ENCODE results near the gene OLFML1.

OLFML1 gene

DNA sequence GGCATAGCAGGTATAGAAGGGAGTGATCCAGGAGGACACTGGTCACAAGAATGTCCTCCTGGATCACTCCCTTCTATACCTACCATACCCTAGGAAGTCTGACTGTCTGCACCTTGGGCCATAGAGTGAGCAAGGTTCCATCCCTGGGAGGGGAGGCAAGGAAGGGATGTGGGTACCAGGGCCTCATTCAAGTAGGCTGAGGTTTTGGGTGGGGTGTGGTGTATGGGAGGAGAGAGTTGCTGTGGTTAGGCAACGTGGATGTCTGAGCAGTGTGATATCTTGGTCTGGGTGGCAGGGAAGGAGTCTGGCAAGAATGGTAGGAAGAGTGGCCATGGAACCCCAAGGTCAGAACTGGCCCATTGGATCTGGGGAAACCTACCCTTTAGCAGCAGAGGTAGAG, 41.7 kb downstream of the OLFML1 start:
- H3K36me3 Mint-ChIP-seq: peaks cover 9% of the 10 kb centered on the region
- H3K4me1 Mint-ChIP-seq (ENCODE audit: low read depth): peaks cover 89% of the 10 kb centered on the region
- peak overlapping the region; percentile 49 for H3K4me3 Mint-ChIP-seq
- peak overlapping the region; percentile 64 for H3K27ac Mint-ChIP-seq
- no peaks in the 10 kb centered on the region for H3K9me3 Mint-ChIP-seq (ENCODE audit: low read depth)
- H3K27me3 Mint-ChIP-seq: no peaks in the 10 kb centered on the region

DNA sequence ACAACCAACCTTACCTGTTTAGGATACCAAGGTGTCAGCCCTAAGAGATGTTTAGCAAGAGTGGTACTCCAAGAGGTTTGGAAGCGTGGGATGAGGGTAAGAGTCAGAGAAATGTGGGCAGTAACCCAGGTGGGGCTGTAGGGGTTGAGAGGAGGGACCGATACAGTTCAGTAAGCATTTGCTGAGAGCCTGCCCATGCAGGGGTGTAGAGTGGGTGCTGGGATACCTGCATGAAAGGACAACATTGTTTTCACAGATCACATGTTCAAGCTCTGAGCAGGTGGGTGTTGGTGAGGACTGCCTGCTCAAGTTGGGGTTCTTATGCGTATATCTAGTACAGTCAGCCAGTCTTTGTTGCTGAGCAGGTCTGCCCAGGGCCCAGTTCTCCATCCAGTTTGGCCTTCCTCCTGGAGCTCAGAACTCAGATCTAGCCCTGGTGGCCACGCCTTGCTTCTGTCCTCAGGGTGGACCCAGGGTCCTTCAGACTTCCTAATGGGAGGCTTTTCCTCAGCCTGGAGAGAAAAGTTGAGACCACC, 43.3 kb downstream of the OLFML1 start:
- H3K36me3 Mint-ChIP-seq: peaks cover 10% of the 10 kb centered on the region
- H3K27ac Mint-ChIP-seq: peak overlapping the region; percentile 79
- H3K9me3 Mint-ChIP-seq (ENCODE audit: low read depth): no peaks in the 10 kb centered on the region
- peak overlapping the region; percentile 14 for H3K4me3 Mint-ChIP-seq
- peaks cover 84% of the 10 kb centered on the region for H3K4me1 Mint-ChIP-seq (ENCODE audit: low read depth)
- H3K27me3 Mint-ChIP-seq: no peaks in the 10 kb centered on the region

DNA sequence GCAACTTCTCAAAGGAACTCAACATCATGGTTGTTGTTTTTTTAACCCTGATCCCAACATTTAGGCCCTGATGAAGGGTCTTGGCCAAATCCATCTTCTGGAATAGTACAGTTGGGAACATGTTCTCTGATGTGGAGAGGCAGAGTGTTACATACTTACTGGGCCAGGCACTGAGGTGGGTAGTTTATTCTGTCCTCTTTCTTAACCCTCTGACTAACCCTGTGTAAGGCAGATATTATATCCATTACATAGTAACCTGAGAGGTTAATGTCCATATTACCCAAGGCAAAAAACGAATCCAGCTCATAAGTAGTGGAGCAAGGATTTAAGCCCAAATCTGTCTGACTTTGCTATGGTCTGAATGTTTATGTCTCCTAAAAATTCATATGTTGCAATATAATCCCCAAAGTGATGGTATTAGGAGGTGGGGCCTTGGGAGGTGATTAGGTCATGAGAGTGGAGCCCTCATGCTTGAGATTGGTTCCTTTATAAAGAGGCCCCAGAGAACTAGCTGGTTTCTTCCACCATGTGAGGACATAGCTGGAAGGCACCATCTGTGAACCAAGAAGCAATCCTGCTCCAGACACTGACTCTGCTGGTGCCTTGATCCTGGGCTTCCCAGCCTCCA, 44.8 kb downstream of the OLFML1 start:
- H3K4me3 Mint-ChIP-seq: no peak overlapping the region

DNA sequence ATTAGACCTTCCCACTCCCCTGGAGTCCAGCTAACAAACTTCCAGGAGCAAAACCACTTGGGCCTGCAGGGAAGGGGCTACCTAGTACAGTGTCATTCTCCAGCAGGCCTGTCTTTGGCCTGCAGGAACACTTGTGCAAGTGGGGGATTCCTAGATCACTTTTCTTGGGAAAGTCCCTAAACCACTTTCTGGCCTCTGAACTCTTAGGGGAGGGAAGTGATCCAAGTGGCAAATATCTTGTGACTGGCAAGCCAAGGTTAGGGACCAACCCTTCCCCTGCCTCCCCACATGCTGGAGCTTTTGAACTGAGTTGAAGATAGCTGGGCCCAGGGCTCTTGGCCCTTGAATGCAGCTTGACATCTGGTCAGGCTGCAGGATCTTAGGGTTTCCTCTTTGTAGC, 45.7 kb downstream of the OLFML1 start:
- no peaks in the 10 kb centered on the region for H3K9me3 Mint-ChIP-seq (ENCODE audit: low read depth)
- peaks cover 5% of the 10 kb centered on the region for H3K36me3 Mint-ChIP-seq
- no peaks in the 10 kb centered on the region for H3K27me3 Mint-ChIP-seq
- no peak overlapping the region for H3K4me3 Mint-ChIP-seq
- peak overlapping the region; percentile 66 for H3K27ac Mint-ChIP-seq
- peaks cover 83% of the 10 kb centered on the region for H3K4me1 Mint-ChIP-seq (ENCODE audit: low read depth)

More for the DNA sequence above, 44.8 kb downstream of the OLFML1 start:
- Mint-ChIP-seq H3K9me3 (ENCODE audit: low read depth) (no peaks in the 10 kb centered on the region), H3K36me3 (peaks cover 5% of the 10 kb centered on the region), H3K27ac (peak overlapping the region; percentile 34), H3K27me3 (no peaks in the 10 kb centered on the region), H3K4me1 (ENCODE audit: low read depth) (peaks cover 82% of the 10 kb centered on the region)

DNA sequence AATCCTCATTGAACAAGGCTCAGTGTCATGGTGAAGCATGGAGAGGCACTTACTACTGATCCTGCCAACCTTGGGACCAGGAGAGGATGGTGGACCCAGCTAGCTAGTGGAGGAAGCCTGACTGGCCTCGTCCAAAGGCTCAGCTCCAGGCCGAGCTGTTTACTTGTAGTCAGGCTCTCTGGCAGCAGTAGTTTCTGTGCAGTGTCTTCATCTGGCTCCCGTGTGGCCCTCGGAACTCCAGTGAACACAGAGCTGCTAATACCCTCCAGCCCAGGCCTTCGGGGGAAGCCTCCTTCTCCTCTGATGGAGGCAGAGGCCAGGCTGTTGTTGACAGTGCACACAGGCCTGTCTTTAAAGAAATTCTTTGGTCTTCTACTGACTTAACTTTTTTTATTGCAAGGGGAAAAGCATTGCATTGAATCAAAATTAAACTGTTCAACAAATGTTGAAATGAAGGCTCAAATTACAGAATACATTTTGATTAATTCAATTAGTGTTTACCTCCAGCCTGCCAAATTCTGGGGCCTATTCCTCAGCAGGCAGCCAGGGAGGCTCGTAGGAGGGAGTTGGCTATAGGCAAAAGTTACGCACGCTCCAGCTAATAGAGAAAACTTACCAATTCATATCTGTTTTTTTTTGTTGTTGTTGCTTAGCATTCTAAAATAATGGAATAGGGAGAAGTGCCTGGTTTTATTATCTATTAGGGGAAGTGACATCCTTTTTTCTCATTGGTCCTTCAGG, 47.3 kb downstream of the OLFML1 start:
- Mint-ChIP-seq H3K27ac (no peak overlapping the region), H3K36me3 (peaks cover 5% of the 10 kb centered on the region), H3K4me1 (ENCODE audit: low read depth) (peaks cover 82% of the 10 kb centered on the region), H3K9me3 (ENCODE audit: low read depth) (no peaks in the 10 kb centered on the region), H3K4me3 (no peak overlapping the region), H3K27me3 (no peaks in the 10 kb centered on the region)

DNA sequence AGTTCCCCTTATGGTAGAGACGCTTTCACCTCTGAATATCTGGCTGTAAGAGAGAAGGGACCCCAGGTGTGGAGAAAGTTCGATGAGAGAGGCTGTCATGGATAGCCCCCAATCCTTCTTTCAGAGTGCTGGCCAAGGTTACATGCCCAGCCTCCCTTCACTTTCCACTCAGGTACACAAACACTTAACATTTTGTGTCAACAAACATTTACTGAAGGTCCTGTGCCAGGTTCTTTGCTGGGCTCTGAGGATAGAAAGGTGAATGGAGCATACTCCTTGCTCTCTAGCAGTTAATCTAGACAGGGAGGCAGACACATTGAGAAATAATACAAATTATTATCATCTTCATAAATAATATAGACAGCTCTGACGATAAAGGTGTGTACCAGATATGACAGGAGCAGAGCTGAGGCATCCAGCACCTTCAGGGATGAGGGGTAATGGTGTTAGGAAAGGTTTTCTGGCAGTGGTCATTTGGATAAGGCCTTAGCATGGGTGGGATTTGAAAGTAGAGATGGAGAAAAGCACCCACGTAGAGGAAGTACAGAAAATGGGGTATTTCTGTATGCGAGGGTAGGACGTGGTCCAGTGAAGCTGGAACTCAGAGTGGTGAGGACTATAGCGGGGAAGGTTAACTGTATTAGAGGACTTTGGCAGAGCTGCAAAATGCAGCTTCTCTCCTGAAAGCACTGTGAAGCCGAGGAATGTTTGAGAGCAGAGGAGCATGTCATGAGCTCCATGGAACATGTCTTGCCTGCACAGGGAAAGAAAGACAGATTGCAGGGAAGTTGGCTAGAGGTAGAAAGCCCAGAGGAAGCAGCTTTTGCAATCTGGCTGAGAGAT, 48.1 kb downstream of the OLFML1 start:
- peaks cover 5% of the 10 kb centered on the region for H3K36me3 Mint-ChIP-seq
- peaks cover 82% of the 10 kb centered on the region for H3K4me1 Mint-ChIP-seq (ENCODE audit: low read depth)
- no peaks in the 10 kb centered on the region for H3K9me3 Mint-ChIP-seq (ENCODE audit: low read depth)
- H3K27ac Mint-ChIP-seq: no peak overlapping the region
- no peak overlapping the region for H3K4me3 Mint-ChIP-seq
- H3K27me3 Mint-ChIP-seq: no peaks in the 10 kb centered on the region

DNA sequence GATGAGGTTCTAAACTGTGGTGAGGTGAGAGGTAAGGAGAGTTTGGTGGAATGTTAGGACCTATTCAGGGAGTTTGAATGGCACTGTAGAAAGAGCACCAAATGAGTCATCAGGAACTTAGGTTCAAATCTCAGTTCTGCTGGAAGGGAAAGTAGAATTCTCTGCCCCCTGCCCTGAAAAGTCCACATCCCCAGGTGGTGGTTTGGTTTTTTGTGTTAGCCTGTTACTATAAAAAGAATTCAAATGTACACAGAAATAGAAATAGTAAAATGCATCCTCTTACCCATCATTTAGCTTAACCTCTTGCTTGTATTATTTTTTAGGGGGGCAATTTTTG, 48.7 kb downstream of the OLFML1 start:
- Mint-ChIP-seq H3K9me3 (ENCODE audit: low read depth) (no peaks in the 10 kb centered on the region), H3K4me1 (ENCODE audit: low read depth) (peaks cover 82% of the 10 kb centered on the region), H3K27ac (no peak overlapping the region), H3K4me3 (no peak overlapping the region), H3K36me3 (peaks cover 5% of the 10 kb centered on the region), H3K27me3 (no peaks in the 10 kb centered on the region)

DNA sequence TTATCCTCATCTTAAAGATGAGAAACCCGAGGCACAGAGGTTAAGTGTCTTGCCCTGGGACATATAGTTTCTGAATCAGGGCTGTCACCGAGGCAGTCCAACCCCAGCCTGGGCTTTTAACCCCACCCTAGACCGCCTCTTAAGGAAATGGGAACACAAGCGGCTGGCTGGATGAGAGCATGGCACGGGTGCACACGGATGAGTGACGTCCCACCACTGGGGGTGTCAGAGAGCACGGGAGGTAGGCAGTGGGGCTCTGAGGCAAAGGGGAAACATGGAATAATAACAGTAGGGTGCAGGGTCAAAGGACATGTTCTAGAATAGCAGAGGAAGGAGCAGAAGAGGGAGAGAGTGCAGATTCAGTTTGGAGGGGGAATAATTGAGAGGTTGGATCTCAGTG, 50.8 kb downstream of the OLFML1 start:
- no peak overlapping the region for H3K4me3 Mint-ChIP-seq
- peaks cover 5% of the 10 kb centered on the region for H3K36me3 Mint-ChIP-seq
- H3K27me3 Mint-ChIP-seq: no peaks in the 10 kb centered on the region
- H3K4me1 Mint-ChIP-seq (ENCODE audit: low read depth): peaks cover 73% of the 10 kb centered on the region
- peak overlapping the region; percentile 31 for H3K27ac Mint-ChIP-seq
- H3K9me3 Mint-ChIP-seq (ENCODE audit: low read depth): no peaks in the 10 kb centered on the region

DNA sequence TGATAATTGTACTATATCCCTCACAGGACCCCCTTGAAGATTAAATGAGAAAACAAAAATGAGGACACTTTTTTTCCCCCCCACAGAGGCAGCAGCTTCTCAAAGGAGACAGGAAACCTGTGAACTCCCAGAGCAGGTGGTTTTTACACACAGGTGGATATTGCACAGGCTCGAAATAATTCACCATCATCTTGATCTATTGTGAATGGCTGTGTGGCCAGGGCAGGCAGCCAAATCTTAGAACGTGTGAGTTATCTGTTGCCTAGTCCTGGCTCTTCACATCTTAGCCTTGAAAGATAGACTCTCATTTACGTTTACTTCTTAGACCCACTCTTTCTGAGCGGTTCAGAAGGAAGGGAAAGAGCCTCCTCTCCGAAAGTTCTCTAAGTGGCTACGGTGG, 52.0 kb downstream of the OLFML1 start:
- peak overlapping the region; percentile 4 for H3K4me3 Mint-ChIP-seq
- H3K9me3 Mint-ChIP-seq (ENCODE audit: low read depth): no peaks in the 10 kb centered on the region
- H3K36me3 Mint-ChIP-seq: peaks cover 2% of the 10 kb centered on the region
- peaks cover 71% of the 10 kb centered on the region for H3K4me1 Mint-ChIP-seq (ENCODE audit: low read depth)
- H3K27ac Mint-ChIP-seq: peak overlapping the region; percentile 24
- no peaks in the 10 kb centered on the region for H3K27me3 Mint-ChIP-seq

DNA sequence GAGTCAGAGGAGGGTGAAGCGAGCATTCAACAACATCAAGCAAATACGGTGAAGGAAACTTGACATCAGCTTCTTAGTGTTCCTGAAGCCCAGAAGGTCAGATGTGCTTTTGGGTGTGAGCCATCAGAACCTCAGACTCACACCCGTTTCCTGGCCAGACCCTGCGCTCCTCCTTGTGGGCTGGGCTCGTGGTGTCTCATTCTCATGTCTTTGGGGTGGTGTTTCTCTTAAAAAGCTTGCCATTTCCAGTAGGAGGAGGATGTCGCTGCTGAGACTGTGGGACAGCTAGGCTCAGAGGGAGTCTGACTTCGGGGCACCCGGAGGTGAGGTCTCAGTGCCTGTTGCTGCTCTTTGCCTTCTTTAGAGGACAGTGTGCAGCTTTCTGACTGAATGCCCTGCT, 52.7 kb downstream of the OLFML1 start:
- peaks cover 77% of the 10 kb centered on the region for H3K4me1 Mint-ChIP-seq (ENCODE audit: low read depth)

DNA sequence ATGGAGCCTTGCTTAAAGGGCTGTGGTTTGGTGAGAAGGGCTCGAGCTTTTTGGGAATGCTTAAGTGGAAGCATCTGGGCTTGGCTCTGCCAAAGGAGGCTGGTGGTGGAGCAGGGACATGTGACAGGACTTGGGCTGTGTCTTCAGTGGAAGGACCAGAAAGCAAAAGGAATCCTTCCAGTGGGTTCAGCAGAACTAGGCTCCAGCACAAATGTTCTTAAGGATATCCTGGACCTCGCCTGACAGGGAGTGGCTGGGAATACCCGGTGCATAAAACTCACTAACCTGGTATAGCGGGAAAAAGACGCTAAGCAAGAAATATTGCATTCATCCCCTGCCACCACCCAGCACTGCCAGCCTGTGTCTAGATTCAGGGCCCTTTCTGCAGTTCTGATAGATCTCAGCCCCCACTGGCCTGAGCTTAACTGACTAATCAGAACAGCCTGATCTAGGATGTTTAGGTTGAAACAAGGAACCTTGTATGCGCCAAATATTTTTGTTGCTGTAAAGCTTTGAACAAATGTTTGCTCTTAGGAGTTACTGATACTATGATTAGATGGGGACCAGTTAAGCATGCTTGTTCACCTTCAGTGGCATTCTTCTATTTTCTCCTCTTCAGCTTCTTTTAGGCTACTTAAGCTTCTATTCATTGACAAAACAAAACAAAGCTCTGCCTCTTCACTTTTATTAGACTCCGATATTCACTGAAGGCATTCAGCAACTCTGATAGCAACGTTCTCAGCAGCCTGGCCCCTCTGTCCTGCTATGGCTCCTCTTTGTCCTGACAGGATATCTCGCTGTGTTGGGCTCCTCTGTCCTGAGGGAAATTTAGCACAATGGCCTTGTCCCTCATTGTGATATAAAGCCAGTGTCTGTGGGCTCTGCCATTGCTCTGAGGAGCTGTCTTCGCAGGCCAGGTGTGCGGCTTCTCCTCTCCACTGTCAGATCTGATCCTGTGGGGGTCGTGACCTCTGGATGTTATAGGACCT, 53.5 kb downstream of the OLFML1 start:
- Mint-ChIP-seq H3K4me1 (ENCODE audit: low read depth) (peaks cover 80% of the 10 kb centered on the region), H3K36me3 (peaks cover 2% of the 10 kb centered on the region), H3K9me3 (ENCODE audit: low read depth) (no peaks in the 10 kb centered on the region), H3K27ac (peak overlapping the region; percentile 18), H3K4me3 (peak overlapping the region; percentile 51), H3K27me3 (no peaks in the 10 kb centered on the region)

More for the DNA sequence above, 52.7 kb downstream of the OLFML1 start:
- H3K27me3 Mint-ChIP-seq: no peaks in the 10 kb centered on the region
- H3K36me3 Mint-ChIP-seq: peaks cover 2% of the 10 kb centered on the region
- H3K9me3 Mint-ChIP-seq (ENCODE audit: low read depth): no peaks in the 10 kb centered on the region
- H3K4me3 Mint-ChIP-seq: peak overlapping the region; percentile 51
- peak overlapping the region; percentile 47 for H3K27ac Mint-ChIP-seq

DNA sequence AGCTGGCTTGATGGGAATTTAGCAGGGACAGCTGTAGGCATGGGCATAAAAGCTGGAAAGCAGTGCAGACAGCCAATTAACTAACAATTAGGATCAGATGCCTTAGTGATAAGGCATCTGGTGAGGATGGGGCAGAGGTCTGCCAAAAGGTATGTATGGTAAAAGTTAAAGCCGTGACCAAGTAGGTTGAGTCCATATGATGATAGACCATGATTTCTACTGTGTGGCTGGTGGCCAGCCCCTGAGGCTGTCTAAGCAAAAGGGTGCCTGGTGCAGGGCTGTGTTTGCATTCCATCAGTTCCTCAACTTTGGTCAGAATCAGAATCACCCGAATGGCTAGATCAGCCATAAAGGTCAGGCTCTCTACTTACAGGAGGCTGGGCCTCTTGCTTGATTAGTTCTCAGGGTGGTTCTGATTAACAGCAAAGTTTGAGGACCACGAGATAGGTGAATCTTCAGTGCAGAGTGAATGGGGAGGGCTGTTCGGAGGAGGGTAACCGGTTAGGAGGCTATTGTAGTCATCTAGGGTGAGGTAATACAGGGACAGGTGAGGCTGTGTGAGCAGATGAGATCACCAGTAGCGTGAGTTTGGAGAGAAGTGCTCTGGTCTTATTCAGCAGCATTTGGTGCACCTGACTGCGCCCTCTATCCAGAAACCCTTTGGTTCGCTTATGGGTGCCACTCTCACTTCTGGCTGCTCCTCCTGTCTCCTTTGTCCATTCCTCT, 55.7 kb downstream of the OLFML1 start:
- Mint-ChIP-seq H3K4me3 (no peak overlapping the region), H3K9me3 (ENCODE audit: low read depth) (no peaks in the 10 kb centered on the region), H3K36me3 (peaks cover 2% of the 10 kb centered on the region), H3K27me3 (no peaks in the 10 kb centered on the region), H3K4me1 (ENCODE audit: low read depth) (peaks cover 64% of the 10 kb centered on the region), H3K27ac (no peak overlapping the region)

DNA sequence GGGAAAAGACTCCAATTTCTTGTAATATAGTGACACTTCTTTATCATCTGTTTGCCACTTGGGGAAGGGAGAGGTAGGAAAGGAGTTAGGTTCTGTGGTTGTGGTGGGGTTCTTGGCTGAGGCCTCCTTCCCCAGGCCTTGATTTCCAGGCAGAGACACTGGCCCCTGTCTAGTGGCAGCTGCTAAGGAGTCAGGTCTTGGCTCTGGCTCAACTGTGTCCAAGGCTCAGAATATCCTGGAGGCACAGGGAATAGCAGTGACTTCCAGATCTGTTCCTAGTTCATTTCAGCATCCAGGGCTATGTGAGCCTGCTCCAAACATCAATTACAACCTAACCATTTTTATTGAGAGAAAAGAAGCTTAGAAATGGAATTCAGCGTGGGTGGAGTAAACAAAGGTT, 58.0 kb downstream of the OLFML1 start:
- Mint-ChIP-seq H3K4me3 (no peak overlapping the region), H3K27ac (no peak overlapping the region), H3K9me3 (ENCODE audit: low read depth) (no peaks in the 10 kb centered on the region), H3K36me3 (peaks cover 2% of the 10 kb centered on the region), H3K4me1 (ENCODE audit: low read depth) (peaks cover 49% of the 10 kb centered on the region), H3K27me3 (no peaks in the 10 kb centered on the region)
